ENCODE data around the gene FGFBP2.

DNA sequence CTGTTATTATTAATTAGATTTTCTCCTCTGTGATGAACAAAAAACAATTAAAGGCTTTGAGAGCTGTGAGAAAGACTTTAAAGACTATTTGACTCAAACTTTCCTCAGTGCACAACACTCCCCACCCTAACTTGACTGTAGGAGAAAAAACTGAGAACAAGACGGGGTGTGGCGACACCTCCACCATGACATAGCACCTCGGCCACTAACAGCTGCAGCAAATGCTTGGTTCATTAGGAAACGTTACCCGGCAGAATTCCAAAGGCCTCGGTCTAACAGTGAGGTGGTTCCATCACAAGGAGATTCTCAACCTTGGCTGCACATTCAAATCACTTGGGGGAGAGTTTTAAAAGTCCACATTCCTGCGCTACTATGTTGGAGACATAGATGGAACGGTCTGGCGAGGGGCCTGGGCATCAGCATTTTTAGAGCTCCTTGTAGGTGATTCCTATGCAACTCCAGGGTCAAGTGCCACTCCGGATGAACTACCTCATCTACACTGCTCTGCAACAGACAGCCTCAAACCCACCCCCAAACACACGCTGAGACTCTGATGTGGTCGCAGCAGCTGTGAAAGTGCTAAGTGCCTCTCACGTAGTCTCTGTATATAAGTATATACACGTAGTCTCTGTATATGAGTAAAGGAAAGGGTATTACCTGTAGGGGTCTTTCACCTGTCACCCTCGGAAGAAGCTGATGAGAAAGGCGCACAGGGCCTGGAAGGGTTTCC is 1.0 kb downstream of the FGFBP2 start:
- no peak for TF ChIP-seq EZH2 (IDR thresholded peaks at IDR 0.05)
- TF ChIP-seq FOXP2 (optimal IDR thresholded peaks at IDR 0.05; ENCODE audit: control extremely low read depth, extremely low read length, insufficient read depth) = no peak

All from SK-N-MC (cell line).